HL-60/S4 treated with phorbol 12-myristate 13-acetate at 8.2 ng/mL for 4 days and 3 days (cell line): ENCODE data around the gene BORCS6.

Experiments
- in situ Hi-C: fragments of 300-500 bp; cut with MboI; formaldehyde crosslinking; loops from 2 replicates; pipeline ENCODE4 v1.15.0; 2022; ENCODE audit warnings: low sequenced_read_pairs

Gene BORCS6

GRCh38 chr17:8143581-8144400 is 46.2 kb downstream of the BORCS6 start:
- in situ Hi-C loops, result no loop called here

GRCh38 chr17:8142887-8143580 is 46.9 kb downstream of the BORCS6 start:
- in situ Hi-C loops, result no loop called here

GRCh38 chr17:8142158-8142886 is 47.7 kb downstream of the BORCS6 start:
- in situ Hi-C loops, result no loop called here

DNA sequence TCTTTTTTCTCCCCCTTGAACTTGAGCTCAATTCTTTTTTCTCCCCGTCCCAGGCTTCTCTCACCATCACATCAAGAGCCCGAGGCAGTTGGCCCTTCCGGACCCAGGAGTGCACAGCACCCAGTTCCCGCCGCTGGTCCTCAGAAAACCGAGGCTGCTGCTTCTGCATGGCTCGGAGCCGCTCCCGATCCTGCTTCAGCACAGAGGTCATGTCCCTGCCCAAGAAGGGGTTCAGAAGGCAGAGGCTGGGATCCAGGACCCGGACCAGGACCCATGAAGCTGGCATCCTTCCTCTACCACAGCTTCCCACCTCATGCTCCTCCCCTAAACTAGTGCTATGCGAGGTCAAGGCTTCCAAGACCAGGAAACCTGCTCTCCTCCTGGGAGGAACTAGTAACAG is 48.2 kb downstream of the BORCS6 start:
- in situ Hi-C loops, result no loop called here

- in situ Hi-C loops, result no loop called here
Observed at GRCh38 chr17:8141045-8141444, 48.9 kb downstream of the BORCS6 start.

GRCh38 chr17:8140065-8141029 is 49.6 kb downstream of the BORCS6 start:
- in situ Hi-C loops, result no loop called here

DNA sequence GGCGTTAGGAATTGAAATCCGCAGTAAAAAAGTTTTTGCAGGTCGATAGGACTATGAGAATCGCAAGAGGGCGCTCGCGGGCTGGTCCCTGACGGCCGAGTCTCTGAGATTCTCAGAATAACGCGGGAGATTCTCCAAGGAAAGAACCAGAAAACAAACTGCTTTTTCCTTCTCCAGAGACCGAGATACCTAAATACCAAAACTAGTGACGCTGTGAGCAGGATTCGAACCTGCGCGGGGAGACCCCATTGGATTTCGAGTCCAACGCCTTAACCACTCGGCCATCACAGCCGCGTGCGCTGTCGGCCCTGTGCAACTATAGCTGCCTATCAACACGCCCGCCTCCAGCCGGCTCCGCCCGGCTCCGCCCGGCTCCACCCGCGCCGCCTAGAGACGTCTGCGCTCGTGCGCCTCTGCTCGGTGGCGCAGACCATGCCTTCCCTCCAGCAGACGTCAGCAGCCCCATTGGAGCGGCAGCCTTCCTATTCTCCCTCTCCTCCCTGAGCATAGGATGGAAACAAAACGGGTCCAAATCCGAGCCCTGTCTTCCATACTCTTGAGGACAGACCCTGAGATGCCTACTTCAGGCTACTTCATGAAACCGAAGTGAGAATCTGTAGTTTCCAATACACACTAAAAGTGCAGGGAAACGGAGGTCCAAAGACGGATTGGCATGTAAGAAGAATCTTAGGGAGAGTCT is 51.2 kb downstream of the BORCS6 start:
- in situ Hi-C loops, result no loop called here

- in situ Hi-C loops, result no loop called here
Observed at GRCh38 chr17:8138374-8138671, 51.7 kb downstream of the BORCS6 start.
